Inflammatory macrophage treated with lipopolysaccharide for 1 hour (primary cell): ENCODE results near the gene GPR35.
"Not testable (repeated sequence)": the region's sequence is repeated elsewhere in the genome, so short reads cannot be mapped to it uniquely, and the experiment has no call there.

ENCODE experiments used
- DNase-seq, 2 donors: peaks; one replicate each; pipeline ENCODE4 v3.0.0-alpha.2; 2020 to 2022

GPR35 gene

DNA sequence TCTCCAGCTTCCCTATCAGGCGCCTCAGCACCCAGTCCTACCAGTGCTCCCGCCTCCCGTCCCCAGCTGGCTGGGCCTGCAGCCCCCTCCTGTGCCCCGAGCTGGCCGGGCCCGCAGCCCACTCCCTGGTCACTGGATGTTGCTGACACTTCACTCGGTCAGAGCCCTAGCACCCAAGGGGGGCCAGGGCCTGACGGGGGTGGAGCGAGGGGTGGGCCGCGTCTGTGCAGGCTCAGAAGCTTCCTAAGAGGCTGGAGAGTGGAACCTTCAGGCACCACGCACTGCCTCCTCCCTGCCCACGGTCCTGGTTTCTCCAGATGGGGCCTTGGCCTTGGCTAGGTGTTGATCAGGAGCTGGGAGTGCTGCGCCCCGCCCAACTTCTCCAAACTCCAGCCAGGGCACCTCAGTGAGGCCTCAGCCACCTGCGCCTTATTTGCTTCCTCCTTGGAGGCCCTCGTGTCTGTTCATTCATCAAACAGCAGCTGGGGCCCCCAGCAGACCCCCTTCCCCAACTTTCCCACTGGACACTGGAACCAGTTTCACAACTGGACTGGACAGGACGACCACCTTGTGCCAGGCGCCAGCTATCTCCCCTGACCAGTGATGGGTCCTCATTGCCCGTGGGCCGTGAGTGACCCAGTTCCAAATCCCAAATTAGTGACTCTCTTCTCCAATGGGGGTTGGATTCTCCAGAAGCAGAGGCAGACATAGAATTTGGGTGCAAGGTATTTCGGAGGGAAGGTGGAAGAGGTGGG is 22.0 kb upstream of the GPR35 start:
- no peak for DNase-seq

DNA sequence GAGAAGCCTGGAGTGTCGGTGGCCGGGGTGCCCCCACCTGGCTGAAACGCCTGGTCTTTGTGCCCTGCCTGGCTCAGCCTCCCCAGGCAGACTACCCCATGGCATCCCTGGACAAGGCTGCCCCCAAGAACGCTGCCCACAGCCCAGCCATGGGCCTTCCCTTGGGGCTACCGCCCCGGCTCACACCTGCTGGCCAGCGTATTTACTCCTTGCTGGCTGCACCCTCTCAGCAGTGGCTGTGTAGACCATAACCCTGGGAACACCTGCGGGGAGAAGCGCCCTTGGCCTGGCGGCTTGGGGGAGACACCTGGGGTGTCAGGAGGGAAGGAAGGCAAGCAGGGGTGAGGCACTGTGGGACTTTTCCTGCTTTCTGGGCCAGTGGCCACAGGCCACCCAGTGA is 21.4 kb upstream of the GPR35 start:
- no peak for DNase-seq

DNA sequence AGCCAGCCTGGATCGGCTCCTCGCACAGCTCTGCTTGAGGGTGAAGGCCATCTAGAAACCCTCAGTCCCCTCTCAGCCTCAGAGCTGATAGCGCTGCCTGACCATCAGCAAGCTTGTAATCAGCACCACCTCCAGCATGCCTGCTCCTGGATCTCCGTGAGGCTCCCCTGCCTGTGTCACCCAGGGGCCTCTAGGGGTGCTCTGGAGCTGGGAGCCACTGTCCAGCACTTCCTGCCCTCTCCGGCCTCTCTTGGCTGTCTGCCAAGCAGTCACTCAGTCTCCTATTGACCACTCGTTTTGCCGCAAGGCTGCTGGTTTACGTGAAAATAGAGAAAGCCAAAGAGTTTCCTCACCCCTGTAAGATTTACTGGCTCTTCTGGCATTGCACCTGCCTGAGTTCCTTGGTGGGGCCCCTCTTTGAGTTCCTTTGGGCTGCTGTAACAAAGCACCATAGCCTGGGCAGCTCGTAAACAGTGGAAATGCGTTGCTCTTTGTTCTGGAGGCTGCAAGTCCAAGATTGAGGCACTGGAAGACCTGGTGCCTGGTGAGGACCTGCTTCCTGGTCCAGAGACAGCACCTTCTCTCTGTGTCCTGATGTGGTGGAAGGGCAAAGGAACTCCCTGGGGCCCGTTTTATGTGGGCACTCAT is 20.9 kb upstream of the GPR35 start:
- DNase-seq, result peak; percentile 47 to 75

DNA sequence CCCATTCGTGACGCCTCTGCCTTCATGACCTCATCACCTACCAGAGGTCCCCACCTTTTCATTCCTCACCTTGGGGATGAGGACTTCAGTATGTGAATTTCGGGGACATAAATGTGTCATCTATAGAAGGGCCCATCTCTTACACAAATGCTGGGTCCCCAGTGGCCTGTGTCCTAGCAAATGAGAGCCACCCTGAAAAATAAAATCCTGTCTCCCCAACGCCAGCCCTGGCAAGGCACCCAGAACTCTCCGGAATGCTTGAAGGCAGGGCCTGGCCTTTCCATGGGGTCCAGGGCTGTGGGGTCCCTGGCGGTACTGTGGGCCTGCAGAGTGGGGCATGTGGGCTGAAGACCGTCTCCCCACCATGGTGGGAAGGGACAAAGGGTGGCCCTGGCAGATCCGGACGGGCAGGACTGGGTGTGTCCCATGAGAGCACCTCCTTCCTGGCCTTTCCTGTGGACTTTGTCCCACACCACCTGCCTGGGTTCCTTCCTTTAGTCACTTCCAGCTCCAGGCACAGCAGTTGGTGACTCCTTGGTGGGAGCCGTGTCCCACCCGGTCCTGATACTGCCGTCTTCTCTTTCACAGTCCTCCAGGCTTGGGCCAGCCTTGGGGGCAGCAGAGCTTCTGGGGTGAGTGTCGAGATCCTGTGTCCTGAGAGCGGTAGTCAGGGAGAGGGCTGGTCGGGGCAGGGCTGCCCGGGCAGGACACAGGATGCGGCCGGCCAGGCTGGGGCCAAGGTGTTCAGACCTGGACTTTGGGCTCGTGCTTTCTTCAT is 20.2 kb upstream of the GPR35 start:
- DNase-seq, result no peak

DNA sequence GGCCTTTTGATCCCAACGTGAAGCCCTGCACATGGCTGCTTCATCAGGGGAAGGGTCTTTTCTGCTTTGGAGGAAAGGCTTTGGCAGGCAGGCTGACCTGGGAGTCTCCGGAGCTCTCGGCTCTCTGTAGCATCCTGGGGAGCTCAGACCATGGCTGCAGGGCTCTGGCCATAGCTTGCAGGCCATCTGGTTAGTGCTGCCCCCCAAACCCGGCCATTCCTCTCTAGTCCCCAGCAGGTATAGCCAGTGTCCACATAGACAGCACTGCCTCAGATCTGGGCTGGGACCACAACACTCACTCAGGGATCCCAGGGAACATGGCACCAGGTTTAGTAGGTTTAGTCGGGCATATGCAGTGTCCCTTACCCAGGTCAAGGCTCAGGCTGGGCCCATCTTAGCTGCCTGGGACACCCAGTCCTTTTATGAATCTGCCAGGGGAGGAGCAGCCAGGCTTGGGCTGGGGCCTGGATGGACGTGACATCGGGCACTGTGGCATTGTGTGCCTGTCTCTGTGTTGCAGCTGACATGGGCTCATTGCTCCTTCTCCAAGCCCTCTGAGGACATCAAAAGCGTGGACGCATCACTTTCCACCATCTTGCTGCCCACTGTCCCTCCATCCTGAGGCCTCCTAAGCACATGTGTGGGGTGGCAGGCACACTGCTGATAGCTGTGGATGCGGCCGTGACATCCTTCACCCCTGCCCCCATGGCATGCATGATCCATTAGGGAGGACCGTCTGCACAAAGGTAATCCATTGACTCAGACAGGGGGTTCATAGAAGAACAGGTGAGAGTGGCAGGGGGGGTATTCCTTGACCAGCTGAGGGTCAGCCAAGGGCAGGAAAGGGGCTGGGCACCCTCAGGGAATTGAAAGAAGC is 19.2 kb upstream of the GPR35 start:
- DNase-seq, result no peak

DNA sequence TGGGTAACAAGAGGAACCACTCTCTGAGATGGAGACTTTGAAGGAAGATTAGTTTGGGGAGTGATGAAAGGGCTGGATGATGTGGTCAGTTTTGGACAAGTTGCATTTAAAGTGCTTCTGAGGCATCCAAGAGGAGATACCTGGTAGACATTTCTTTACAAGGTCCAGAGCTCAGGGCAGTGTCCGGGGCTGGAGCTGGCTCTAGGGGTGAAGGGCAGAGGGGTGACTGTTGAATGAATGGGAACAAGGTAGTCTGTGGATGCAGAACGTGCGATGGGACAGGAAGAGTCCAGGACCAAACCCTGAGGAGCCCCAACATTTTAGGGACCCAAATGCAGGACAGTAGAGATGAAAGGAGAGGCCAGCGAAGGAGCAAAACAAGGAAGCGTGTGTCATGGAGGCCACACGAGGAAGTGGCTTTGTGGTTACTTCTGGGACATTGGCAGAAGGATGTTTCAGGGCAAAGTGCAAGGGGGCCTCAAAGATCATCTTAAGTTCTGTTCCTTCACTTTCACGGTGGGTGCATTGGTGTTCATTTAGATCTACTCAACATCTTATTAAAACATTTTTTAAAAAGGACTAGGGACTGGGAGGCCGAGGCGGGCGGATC is 13.6 kb upstream of the GPR35 start:
- peak; percentile 53 to 54 for DNase-seq

DNA sequence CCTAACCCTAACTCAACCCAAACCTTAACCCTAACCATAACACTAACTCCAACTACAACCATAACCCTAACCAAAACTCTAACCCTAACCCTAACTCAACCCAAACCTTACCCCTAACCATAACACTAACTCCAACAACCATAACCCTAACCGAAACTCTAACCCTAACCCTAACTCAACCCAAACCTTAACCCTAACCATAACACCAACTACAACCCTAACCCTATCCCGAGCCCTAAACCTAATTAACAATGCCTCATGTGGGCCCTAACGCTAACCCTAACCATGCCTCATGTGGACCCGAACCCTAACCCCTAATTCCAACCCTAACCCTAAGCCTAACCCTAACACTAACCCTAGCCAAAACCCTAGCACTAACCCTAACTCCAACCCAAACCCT is 11.5 kb upstream of the GPR35 start:
- DNase-seq, result no peak

DNA sequence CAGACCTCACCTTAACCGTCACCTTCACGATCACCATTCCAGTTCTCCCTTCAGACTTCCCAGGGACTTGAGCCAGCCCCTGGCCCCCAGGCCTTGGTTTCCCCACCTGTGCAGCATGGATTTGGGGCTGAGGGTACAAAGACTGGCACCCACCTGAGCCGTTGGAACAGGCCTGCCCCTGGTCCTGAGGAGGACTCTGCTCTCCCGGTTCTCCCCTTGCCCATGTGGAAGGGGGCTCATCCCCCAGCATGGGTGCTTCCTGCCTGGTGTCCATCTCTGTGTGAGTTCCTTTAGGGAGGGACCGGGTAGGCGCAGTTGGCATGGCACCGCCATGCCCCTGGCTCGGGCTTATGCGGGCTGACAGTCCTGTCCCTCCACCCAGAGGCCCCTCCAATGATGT is 10.9 kb upstream of the GPR35 start:
- DNase-seq, result no peak

DNA sequence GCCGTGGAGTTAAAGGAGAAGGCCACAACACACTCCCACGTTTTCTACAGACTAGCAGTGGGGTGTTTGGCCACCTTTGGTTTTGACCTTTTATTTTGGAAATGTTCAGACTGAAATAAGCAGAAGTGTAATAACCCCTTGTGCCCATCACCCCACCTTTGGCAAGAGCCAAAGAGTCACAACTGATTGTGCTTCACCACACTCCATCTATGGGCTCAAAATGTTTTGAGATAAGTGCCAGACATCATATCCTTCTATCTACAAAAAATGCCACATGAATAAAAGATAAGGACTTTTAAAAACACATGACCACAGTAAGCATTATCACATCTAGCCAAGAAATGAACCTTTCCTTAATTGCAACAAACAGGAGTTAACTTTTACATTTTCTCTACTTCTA is 9.9 kb upstream of the GPR35 start:
- DNase-seq, result no peak

DNA sequence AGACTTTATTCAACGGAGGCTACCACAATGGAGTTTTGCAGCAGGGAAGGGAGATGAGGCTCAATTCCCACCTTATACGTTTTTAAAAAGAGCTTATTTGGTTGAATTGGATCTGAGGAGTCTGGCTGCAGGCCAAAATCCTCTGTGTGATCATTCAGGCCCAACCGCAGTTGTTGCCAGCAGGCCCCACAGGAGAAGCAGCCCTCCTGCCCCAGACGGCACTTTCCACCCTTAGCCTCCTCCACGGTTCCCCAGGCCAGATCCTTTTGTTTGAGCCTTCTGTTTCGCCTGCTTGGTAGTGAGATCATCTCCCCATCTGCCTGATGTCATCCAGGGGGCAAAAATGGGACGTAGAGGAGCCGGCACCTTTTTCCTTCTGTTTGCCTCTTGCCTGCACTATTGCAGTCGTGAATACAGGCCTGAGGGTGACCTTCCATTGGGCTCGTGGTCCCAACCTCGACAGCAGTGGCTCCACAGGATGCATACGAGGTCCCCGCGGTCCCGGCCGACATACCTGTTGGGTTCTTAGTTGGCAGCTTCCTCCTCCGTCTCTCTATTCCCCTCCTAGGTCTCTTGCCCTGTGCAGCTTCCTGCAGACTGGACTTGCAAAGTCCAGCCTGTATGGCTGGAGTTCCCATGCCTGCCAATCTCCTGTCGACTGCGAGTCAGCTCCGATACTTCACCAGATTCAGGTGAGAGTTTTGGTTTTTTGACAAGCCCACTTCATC is 9.3 kb upstream of the GPR35 start:
- no peak for DNase-seq

DNA sequence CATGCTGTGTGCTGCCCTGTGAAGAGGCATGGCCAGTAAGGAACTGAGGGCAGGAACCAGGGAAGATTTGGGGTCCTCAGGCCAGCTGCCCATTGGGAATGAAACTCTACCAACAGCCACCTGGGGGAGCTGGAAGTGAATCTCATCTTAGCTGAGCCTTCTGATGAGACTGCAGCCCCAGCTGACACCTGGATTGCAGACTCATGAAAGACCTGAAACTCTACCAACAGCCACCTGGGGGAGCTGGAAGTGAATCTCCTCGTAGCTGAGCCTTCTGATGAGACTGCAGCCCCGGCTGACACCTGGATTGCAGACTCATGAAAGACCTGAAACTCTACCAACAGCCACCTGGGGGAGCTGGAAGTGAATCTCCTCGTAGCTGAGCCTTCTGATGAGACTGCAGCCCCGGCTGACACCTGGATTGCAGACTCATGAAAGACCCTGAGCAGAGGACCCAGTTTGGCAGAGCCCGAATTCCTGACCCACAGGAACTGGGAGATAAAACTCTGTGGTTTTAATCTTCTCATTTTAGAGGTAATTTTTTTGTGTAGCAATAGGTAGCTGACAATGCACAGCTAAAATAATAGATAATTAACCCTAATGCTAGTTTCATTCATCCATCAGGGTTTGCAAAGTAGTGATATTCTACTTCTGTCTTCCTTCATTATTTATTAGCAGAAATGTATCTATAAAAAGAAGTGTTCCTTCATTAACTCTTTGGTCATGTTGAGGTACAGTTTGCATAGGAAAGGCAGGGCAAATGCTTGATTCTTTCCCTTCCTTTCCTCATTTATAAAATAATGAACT is 8.2 kb upstream of the GPR35 start:
- not testable (repeated sequence) for DNase-seq

DNA sequence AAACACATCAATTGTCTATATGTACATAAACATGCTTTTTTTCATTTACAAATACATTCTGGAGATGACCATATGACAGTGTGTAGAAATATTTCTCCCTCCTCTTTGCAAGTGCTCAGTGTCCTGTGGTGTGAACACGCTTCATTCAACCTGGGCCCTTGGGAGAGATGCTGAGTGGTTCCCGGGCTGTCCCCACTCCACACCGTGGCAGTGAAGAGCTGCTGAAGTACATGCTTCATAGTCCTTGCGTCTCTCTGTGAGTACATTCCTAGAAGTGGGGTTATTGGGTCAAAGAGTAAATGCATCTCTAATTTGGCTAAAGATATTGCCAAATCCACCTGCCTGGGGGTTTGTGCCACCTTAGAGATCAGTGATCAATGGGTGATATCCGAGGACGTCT is 6.5 kb upstream of the GPR35 start:
- DNase-seq, result no peak

DNA sequence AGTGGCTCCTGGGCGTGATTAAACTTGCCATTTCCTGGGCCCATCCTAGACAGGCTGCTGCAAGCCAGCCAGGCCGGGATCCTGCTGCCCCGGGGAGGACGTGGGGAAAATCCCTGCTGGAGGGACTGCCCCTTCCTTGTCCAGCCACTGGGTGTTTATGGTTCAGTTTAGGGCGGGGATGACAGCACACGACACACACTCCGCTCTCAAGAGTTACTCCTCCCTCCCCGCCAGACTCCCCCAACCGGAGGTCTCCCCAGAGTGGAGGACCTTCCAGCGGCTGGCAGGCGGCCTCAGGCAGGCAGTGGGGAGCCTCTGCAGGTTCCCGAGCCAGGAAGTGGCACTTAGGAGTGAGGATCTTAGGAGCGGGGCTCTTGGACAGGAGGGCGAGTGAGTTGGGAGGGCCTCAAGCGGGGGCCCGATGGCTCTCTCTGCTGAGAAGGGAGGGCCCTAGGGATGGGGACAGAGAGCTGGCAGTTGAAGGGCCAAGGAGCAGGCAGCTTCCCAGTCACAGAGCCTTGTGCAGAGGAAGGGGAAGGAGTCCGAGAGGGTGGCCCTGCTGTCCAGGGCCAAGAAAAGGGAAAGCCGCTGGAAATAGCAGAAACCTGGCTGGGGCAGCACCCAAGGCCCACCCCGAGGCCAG is 5.7 kb upstream of the GPR35 start:
- peak; percentile 78 for DNase-seq

DNA sequence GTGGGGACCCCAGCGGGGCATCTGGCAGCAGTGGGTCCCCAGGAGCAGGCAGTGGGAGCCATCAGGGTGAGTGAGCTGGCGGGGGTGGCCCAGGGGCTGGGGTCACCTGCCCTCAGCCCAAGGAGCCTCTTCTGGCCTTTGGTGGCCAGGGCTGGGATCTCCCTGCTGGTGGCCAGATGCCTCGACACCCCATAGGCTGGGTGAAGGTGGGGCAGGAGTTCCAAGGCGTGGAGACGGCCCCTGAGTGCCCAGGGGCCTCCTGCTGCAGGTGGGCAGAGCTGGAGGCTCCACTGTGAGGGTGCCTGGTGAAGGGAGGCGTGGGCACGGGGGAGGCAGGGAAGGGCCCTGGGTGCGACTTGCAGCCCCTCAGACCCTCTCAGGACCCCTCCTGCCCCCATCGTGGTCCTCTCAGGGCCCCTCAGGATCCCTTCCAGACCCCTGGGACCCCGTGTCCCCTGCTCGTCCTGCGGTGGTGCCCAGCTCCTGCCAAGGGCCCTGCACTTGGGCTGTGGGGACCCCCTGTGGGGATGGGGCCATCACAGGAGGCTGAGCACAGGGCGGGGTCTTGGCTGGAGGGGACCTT is 5.0 kb upstream of the GPR35 start:
- DNase-seq, result no peak

DNA sequence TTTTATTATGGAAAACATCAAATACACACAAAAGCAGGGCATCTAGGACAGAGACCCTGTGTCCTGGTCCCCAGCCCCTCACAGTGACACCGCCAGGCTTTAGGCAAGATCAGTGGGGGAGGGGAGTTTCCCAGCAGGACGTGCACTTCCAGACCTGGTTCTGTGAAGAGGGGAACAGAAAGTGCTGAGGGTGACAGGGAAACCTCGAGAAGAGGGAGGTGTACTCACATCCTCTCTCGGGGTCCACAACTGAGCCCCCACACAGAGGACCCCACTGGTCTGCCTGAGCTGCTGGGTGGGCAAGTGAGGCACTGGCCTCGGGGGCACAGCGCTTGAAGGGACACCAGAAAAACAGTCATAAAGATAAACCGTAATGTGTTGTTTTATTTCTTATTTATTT is 4.4 kb upstream of the GPR35 start:
- DNase-seq, result peak; percentile 31 to 64

DNA sequence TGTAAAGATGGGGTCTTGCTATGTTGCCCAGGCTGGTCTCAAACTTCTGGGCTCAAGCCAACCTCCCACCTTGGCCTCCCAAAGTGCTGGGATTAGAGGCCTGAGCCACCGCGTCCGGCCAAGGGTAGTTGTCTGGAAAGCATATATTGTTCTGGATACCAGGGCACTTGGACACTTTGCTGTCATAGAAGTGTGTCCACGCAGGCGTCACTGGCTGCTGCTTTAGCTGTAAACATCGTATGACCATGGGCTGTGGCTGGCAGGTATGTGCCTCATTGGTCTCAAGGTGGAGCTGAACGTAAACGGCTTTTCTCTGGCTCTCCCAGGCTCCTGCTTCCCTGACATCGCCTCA is 3.2 kb upstream of the GPR35 start:
- no peak for DNase-seq

DNA sequence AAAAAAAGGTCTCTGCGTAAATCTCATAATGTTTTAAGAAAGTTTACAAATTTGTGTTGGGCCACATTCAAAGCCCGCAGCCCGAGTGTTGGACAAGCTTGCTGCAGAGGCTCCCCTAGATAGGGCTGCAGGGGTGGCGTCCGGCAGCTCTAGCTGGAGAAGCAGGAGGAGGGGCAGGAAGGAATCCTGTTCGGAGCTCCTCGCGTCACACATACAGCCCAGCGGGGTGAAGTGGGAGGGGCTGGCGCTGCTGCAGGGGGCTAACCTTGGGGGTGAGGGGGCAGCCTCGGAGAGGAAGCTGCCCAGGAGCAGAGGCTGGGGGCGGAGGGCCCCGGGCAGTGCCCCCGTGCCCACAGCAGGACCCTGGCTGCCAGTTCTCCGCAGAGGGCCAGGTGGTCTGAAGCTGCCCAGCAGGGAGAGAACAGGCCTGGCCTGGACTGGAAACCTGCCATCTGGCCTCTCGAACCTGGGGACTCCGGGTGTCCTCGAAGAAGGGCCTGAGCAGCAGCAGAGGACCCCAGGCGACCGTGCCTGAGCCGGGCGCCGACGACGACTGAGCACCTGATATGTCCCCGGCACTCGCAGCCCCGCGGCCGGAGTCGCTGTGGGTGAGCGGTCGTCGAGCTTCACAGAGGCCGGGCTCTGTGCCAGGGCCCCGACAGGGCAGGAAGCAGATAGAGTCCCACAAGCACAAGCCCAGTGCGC is 2.6 kb upstream of the GPR35 start:
- no peak for DNase-seq

DNA sequence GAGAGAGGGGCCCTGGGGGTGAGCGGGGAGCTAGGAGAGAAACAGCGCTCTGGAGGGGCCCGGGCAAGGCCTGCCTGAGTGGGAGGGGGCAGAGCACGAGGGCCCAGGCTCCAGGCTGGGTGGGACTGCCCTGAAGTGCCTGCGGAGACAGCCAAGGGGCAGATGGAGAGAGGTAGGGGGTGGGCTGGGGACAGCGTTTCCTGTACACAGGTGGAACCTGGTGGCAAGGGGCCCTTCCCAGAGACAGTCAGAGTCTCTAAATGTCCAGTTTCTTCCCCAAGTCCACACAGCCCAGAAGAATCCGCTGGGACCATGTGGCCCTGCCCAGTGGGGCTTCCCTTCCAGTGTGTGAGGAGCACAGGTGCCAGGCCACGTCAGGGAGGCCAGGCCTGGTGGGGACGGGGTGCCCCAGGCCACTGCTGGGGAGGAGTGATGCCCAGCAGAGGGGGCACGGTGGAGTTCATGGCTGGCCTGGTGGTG is 1.7 kb upstream of the GPR35 start:
- no peak for DNase-seq
